ENCODE results near the gene TMED9. TPM values are rescaled to one million over a fixed set of nuclear protein-coding genes. Genes with fewer than 3 reads are reported as not detected.

TMED9 gene
- total and polyA plus RNA-seq, 9 of the 15 experiments (the other 6 are each of a cell fraction or from before 2014, with no cell fraction given): 43.7 to 301 (median 90.0) TPM

- no peak for ATAC-seq
- Histone ChIP-seq H2AFZ (ENCODE audit: low read depth, low read length) (no peak overlapping the region), H3K79me2 (ENCODE audit: control insufficient read depth, insufficient read depth, low read length) (no peaks in the 10 kb centered on the region), H3K4me2 (ENCODE audit: insufficient read depth, low read length) (no peak overlapping the region), H3K27ac (ENCODE audit: extremely low read depth, low read depth, low read length) (no peak overlapping the region), H3K4me3 (no peak overlapping the region), H3K4me1 (replicated peaks in 1 of 2; ENCODE audit: control insufficient read depth in 2 of 2, insufficient read depth in 2 of 2, low read length in 2 of 2) (peaks cover 0 to 24% of the 10 kb centered on the region in 2 experiments; a peak in 2 of 5 replicates), H3K9ac (ENCODE audit: insufficient read depth in 1 of 2, low read depth in 2 of 2, low read length in 2 of 2) (no peak overlapping the region), H4K20me1 (replicated peaks; ENCODE audit: control insufficient read depth, insufficient read depth, low read length) (peaks cover 12% of the 10 kb centered on the region; the same call in 1 of the 2 replicates), H3K27me3 (ENCODE audit: control insufficient read depth in 2 of 2, insufficient read depth in 2 of 2, low read length in 2 of 2) (no peaks in the 10 kb centered on the region), H3K9me3 (replicated peaks; ENCODE audit: control insufficient read depth, insufficient read depth, low read depth, low read length) (no peaks in the 10 kb centered on the region), H3K36me3 (ENCODE audit: control insufficient read depth, insufficient read depth, low read length) (peaks cover 6% of the 10 kb centered on the region; the same call in 1 of the 3 replicates), H3K9me1 (ENCODE audit: control insufficient read depth, insufficient read depth, low read length) (no peaks in the 10 kb centered on the region)
- no peak for TF ChIP-seq KHSRP (IDR thresholded peaks at IDR 0.05)
- TF ChIP-seq CHD4 (IDR thresholded peaks at IDR 0.05; ENCODE audit: insufficient read depth, insufficient replicate concordance, low read depth, low read length, poor library complexity, severe bottlenecking): no peak
- no peak for TF ChIP-seq SRSF9 (IDR thresholded peaks at IDR 0.05; ENCODE audit: borderline replicate concordance, low read depth, low read length)
- TF ChIP-seq PTRF (tag; IDR thresholded peaks at IDR 0.05): no peak
- 0 out of 2 replicates have a peak, but pooled peaks have one; percentile 55 for TF ChIP-seq POLR2AphosphoS2 (IDR thresholded peaks at IDR 0.05; ENCODE audit: low read length)
- TF ChIP-seq, protein P1, sequence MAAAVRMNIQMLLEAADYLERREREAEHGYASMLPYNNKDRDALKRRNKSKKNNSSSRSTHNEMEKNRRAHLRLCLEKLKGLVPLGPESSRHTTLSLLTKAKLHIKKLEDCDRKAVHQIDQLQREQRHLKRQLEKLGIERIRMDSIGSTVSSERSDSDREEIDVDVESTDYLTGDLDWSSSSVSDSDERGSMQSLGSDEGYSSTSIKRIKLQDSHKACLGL (CRISPR knock-in tag; IDR thresholded peaks at IDR 0.05; ENCODE audit: borderline replicate concordance, poor library complexity, severe bottlenecking): no peak
- TF ChIP-seq FIP1L1 (IDR thresholded peaks at IDR 0.05; ENCODE audit: low read depth, low read length, poor library complexity, severe bottlenecking): no peak
- TF ChIP-seq MAX (CRISPR knock-in tag; IDR thresholded peaks at IDR 0.05): no peak
- in situ Hi-C loops (cut with MboI): loop anchor here (25.0 kb wide), 1 partner anchor 450 kb away; no protein-coding TSS in a partner anchor
- no peak for FAIRE-seq
- BruUV-seq (replicated peaks): no TSS peak
- ChIA-PET CTCF (ENCODE audit: low intra/inter-chr PET ratio) (no interaction called here), POLR2A (interaction anchor here (2.0 kb wide), 1 partner anchor 12 kb away, joined by 11 read pairs; the partner anchor contains the start of gene B4GALT7)
- no peak for DNase-seq (ENCODE audit: extremely low read depth in 1 of 4, low spot score in 3 of 4)
- 30% methylated on average over 5 of the region's 6 CpGs for WGBS (ENCODE audit: insufficient coverage, low coverage, missing lambda C conversion rate)
- intact Hi-C loops (cut with micrococcal nuclease): no loop called here
Observed at GRCh38 chr5:177612215-177612673, 20.2 kb downstream of the TMED9 start.

Data from K562 (cell line).